ENCODE measurements around the gene LUC7L.
"Not testable (repeated sequence)": the region's sequence is repeated elsewhere in the genome, so short reads cannot be mapped to it uniquely, and the experiment has no call there.

The LUC7L gene

GRCh38 chr16:263182-263774 lies 34.0 kb upstream of the LUC7L start:
- no peak for DNase-seq (ENCODE audit: low spot score)

DNA sequence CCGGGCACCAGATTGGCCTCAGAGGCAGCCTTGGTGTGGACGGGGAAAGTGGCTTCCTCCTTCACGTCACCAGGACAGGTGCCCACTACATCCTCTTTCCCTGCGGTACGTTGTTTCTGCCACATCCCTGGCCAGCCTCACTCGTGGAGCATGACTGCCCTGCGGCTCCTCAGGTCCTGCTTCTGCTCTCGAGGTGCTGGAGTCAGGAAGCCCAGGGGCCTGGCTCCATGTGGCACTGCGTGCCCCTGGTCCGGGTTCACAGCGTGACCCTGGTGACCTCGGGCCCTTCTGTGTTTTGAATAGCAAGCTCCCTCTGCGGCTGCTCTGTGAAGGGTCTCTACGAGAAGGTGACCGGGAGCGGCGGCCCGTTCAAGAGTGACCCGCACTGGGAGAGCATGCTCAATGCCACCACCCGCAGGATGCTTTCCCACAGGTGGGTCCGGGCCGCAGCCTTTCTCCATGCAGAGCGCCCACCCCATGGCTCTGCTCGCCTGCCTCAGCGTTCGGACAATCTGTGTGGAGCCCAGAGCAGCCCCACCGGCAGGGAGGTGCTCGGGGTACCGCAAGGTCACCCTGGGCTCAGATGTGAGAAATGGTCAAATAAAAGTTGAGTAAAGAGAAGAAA lies 33.0 kb upstream of the LUC7L start:
- no peak for DNase-seq (ENCODE audit: low spot score)

DNA sequence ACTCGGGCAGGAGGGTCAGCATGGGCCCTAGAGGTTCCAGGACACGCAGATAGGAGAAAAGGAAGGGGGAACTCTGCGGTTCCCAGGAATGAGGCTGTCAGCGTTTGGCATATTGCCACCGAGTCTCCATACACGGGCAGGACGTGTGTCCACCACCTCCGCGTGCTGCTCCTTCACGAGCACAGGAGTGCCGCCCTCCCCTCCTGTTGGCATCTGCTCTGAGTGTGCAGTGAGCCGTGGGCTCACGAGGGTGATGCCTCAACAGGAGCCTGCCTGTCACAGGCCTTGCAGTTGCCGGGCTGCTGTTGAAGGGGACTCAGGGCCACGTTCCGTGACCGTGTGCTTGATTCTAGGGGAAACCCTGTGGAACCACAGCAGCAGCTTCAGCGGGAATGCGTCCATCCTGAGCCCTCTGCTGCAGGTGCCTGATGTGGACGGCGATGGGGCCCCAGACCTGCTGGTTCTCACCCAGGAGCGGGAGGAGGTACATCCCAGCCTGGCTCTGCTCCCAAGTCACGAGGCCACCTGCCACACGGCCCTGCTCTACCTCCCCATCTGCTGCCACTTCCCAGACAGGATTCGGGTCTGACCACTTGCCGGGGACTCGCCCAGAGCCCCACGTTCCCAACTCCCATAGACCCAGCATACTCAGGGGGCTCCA lies 31.9 kb upstream of the LUC7L start:
- no peak for DNase-seq (ENCODE audit: low spot score)

- DNase-seq (ENCODE audit: low spot score), result no peak
Observed at GRCh38 chr16:260326-260725, 31.1 kb upstream of the LUC7L start.

DNA sequence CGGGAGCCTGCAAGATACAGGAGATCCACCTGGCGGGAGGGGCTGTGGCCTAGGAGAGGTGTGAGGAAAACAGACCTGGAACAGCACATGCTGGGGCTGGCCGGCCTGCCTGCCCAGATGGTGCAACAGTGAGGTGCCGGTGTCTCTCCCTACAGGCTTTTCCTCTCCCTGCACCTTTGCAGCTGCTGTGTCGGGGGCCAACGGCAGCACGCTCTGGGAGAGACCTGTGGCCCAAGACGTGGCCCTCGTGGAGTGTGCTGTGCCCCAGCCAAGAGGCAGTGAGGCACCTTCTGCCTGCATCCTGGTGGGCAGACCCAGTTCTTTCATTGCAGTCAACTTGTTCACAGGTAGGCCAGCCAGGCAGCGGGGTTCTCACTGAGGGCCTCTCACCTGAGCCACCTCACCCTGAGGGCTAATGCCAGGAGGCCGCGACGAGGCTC lies 30.6 kb upstream of the LUC7L start:
- DNase-seq (ENCODE audit: low spot score), result no peak

- no peak for DNase-seq (ENCODE audit: low spot score)
Observed at GRCh38 chr16:259226-259625, 30.0 kb upstream of the LUC7L start.

- not testable (repeated sequence) for DNase-seq (ENCODE audit: low spot score)
Observed at GRCh38 chr16:258091-258490, 28.8 kb upstream of the LUC7L start.

- DNase-seq (ENCODE audit: low spot score), result no peak
Observed at GRCh38 chr16:255183-255582, 25.9 kb upstream of the LUC7L start.

DNA sequence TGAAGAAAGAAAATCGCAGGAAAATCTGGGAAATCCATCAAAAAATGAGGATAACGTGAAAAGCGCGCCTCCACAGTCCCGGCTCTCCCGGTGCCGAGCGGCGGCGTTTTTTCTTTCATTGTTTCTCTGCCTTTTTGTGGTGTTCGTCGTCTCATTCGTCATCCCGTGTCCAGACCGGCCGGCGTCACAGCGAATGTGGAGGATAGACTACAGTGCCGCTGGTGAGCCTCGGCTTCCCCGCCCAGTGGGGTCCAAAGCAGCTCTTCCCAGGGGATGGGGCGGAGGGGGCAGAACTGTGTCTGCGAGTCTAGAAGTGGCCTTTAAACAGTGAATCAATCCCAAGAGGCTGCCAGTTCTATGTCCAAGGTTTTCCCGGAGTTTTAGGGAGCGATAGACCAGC lies 25.2 kb upstream of the LUC7L start:
- DNase-seq (ENCODE audit: low spot score), result no peak

DNA sequence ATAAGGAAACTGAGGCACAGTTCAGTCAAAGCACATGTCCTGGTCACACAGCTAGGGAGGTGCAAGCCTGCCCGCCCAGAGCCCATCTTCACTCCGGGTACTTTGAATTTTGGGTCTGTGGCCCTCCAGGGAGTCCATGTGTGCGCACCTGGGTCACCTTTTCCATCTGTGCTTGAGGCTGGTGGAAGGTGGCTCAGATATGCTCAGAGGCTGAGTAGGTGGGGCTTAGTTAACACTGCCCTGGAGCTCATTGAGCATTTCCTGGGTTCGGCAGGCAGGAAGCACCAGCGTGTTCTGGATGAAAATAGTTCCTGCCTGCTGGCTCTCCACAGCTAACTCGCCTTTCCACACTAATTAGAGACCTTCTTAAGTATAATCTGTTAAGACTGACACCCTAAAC lies 24.6 kb upstream of the LUC7L start:
- DNase-seq (ENCODE audit: low spot score), result no peak

DNA sequence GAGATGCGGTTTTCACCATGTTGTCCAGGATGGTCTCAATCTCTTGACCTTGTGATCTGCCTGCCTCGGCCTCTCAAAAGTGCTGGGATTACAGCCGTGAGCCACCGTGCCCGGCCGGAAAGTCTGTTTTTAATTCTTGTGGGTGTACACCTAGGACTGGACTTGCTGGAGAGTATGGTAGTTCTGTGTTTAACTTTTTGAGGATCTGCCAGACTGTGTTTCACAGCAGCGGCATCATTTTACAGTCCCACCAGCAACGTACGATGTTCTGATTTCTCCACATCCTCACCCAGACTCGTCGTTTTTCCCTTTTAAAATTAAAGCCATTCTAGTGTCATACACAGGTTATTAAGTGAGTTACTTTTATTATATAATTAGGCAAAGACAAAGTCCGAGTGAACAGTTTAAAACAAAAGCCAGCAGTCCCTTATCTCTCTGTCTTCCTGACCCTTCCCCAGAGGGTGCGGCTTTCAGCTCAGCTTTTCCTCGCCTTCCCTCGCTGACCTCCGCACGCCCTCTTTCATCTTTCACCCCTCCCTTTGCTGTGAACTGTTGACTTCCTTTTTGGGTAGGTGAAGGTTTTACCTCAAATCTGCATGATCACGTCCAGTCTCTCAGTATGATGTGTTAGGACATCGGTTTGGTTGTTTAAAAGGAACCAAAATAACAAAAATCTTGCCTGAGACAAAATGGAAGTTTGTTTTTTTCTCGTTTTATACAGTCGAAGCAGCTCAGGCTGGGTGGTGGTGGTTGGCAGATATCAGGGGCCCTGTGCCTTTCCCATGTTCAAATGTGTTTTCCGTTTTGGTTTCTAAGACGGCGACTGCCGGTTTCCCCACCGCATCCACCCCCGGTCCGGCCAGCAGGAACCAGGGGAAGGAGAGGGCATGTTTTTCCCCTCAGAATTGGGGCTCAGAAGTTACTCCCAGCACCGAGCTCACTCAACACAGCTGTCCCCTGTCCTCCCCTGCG lies 23.4 kb upstream of the LUC7L start:
- DNase-seq (ENCODE audit: low spot score), result no peak

GRCh38 chr16:249431-249830 lies 20.2 kb upstream of the LUC7L start:
- no peak for DNase-seq (ENCODE audit: low spot score)

- DNase-seq (ENCODE audit: low spot score), result no peak
Observed at GRCh38 chr16:247027-247426, 17.8 kb upstream of the LUC7L start.

GRCh38 chr16:245105-245504 lies 15.9 kb upstream of the LUC7L start:
- DNase-seq (ENCODE audit: low spot score), result no peak

DNA sequence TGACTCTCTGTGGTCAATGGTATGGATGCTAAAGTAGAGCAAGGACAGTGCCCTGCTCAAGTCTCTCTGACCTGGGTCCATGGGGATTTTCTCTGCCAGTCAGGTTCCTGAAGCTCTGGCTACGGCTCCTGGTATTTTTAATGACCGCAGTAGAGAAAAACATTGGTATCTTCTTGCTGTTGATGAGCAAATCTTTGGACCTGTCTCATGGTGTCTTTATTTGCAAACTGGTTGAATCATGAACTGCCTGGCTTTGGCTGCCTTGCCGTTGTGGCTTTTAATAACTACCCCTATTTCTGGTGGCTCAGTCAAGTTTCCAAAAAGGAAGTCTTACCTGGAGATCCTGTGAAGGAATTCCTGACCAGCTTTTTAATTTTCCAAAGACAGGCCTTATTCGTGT lies 14.1 kb upstream of the LUC7L start:
- no peak for DNase-seq (ENCODE audit: low spot score)

DNA sequence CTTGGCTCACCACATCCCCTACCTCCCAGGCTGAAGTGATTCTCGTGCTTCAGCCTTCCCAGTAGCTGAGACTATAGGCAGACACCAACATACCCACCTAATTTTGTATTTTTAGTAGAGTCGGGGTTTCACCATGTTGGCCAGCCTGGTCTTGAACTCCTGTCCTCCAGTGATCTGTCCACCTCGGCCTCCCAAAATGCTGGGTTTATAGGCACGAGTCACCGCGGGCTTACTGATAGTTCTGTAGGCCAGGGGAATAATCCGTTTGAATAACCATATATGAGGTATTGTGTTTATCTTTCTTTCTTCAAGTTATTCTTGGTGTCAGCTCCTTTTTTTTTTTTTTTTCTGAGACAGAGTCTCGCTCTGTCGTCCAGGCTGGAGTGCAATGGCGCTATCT lies 13.0 kb upstream of the LUC7L start:
- DNase-seq (ENCODE audit: low spot score), result no peak

GRCh38 chr16:240559-240958 lies 11.3 kb upstream of the LUC7L start:
- DNase-seq (ENCODE audit: low spot score), result no peak

DNA sequence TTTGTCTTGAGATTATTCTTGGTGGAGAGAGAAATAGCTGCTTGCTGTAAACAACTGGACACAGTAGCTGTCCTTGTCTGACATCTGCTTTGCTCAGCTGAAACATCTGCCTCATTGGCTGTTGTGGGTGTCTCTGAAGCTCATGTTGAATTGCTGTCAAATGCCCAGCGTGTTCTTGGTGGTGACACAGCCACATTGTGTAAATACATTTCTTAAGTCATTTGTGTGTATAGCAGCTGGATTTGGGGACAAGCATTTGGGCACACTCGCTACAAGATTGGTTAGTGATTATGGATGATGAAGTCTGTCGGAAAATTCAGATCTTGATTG lies 10.7 kb upstream of the LUC7L start:
- DNase-seq (ENCODE audit: low spot score), result peak; percentile 22

GRCh38 chr16:234468-235305 lies 5.4 kb upstream of the LUC7L start, which contains the start of gene FAM234A:
Gene FAM234A (plus strand): TSS chr16:234821. CDS start chr16:254414, 19,593 bp downstream.
- peak; percentile 99 for DNase-seq (ENCODE audit: low spot score)

GRCh38 chr16:230949-231348 lies 1.7 kb upstream of the LUC7L start:
- DNase-seq (ENCODE audit: low spot score), result no peak

DNA sequence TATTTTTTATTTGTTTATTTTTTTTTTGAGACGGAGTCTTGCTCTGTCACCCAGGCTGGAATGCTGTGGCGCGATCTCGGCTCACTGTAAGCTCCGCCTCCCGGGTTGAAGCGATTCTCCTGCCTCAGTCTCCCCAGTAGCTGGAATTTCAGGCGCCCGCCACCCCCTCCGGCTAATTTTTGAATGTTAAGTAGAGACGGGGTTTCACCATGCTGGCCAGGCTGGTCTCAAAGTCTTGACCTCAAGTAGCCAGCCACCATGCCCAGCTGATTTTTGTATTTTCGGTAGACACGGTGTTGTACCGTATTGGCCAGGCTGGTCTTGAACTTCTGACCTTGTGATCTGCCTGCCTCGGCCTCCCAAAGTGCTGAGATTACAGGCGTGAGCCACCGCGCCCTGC lies 1.1 kb upstream of the LUC7L start:
- not testable (repeated sequence) for DNase-seq (ENCODE audit: low spot score)
